Upper lobe of right lung (tissue), 1 donor: ENCODE results near the gene PNMA1. TPM values are rescaled to one million over a fixed set of nuclear protein-coding genes. Genes with fewer than 3 reads are reported as not detected.

Experiments used
- ATAC-seq: fragments of 200-7000 bp; cut with Tn5 transposase; one replicate; pipeline ENCODE4 v1.9.1; 2020; ENCODE audit warnings: mild to moderate bottlenecking, moderate library complexity
- DNase-seq: peaks from one replicate; pipeline ENCODE4 v3.0.0-alpha.2; 2020
- H3K27ac ChIP-seq: fragments of 200-600 bp; one replicate; pipeline ENCODE4 v1.8.0; 2022
- H3K27me3 ChIP-seq: fragments of 200-600 bp; one replicate; pipeline ENCODE4 v1.8.0; 2022; ENCODE audit warnings: mild to moderate bottlenecking
- H3K36me3 ChIP-seq: fragments of 200-600 bp; one replicate; pipeline ENCODE4 v1.8.0; 2022
- H3K4me1 ChIP-seq: fragments of 200-600 bp; one replicate; pipeline ENCODE4 v1.8.0; 2022
- H3K4me3 ChIP-seq: fragments of 200-600 bp; one replicate; pipeline ENCODE4 v1.8.0; 2022; ENCODE audit warnings: mild to moderate bottlenecking
- H3K9me3 ChIP-seq: fragments of 200-600 bp; one replicate; pipeline ENCODE4 v1.8.0; 2022
- CTCF ChIP-seq: fragments of 200-600 bp; IDR thresholded peaks from one replicate; pipeline ENCODE4 v1.8.0; 2022; ENCODE audit warnings: antibody characterized with exemption
- intact Hi-C: fragments of 100-400 bp; cut with DNase I; formaldehyde crosslinking; loops from one replicate; pipeline ENCODE4 v1.11.0; 2022
- total RNA-seq: library from RNA; stranded (reverse); fragmentation: NEBNext Ultra II Directional; extraction: Animal tissue kit (Norgen Biotek cat#: 25700); gene quantifications from one replicate; pipeline ENCODE4 v1.2.1, GENCODE V29; 2021
- donor health status: DM: no; HTN: yes; CAD: no; lungs with severe emphysema.

The PNMA1 gene
- total RNA-seq, 1 donor from 2014 or later = 22.0 TPM

GRCh38 chr14:73746520-73747378 lies 32.6 kb upstream of the PNMA1 start:
- peak; percentile 20 for TF ChIP-seq CTCF
- no peak for DNase-seq
- H3K27me3 ChIP-seq = no peaks in the 10 kb centered on the region
- ATAC-seq = no peak
- no peaks in the 10 kb centered on the region for H3K36me3 ChIP-seq
- intact Hi-C loops = no loop called here
- H3K9me3 ChIP-seq = no peaks in the 10 kb centered on the region
- H3K4me1 ChIP-seq = peaks cover 98% of the 10 kb centered on the region
- no peak overlapping the region for H3K4me3 ChIP-seq
- peak overlapping the region; percentile 89 for H3K27ac ChIP-seq

- DNase-seq (no peak), ATAC-seq (no peak)
- Histone ChIP-seq H3K27me3 (no peaks in the 10 kb centered on the region), H3K4me1 (peaks cover 98% of the 10 kb centered on the region), H3K4me3 (no peak overlapping the region), H3K36me3 (no peaks in the 10 kb centered on the region), H3K27ac (peak overlapping the region; percentile 89), H3K9me3 (no peaks in the 10 kb centered on the region)
- intact Hi-C loops = no loop called here
- no peak for TF ChIP-seq CTCF
Measured at GRCh38 chr14:73745571-73746519, 31.7 kb upstream of the PNMA1 start.

- peak; percentile 77 for DNase-seq
- no peaks in the 10 kb centered on the region for H3K9me3 ChIP-seq
- no peak overlapping the region for H3K4me3 ChIP-seq
- intact Hi-C loops = no loop called here
- H3K36me3 ChIP-seq = no peaks in the 10 kb centered on the region
- H3K27ac ChIP-seq = peak overlapping the region; percentile 89
- peak; percentile 56 for ATAC-seq
- no peaks in the 10 kb centered on the region for H3K27me3 ChIP-seq
- peaks cover 98% of the 10 kb centered on the region for H3K4me1 ChIP-seq
- TF ChIP-seq CTCF = no peak
Measured at GRCh38 chr14:73744874-73745529, 30.8 kb upstream of the PNMA1 start.

GRCh38 chr14:73744175-73744867 lies 30.1 kb upstream of the PNMA1 start:
- Histone ChIP-seq H3K9me3 (no peaks in the 10 kb centered on the region), H3K27ac (peak overlapping the region; percentile 89), H3K4me3 (no peak overlapping the region), H3K36me3 (peaks cover 6% of the 10 kb centered on the region), H3K27me3 (no peaks in the 10 kb centered on the region), H3K4me1 (peaks cover 98% of the 10 kb centered on the region)
- DNase-seq (no peak), ATAC-seq (no peak)
- intact Hi-C loops = no loop called here
- TF ChIP-seq CTCF = no peak

GRCh38 chr14:73743431-73743931 lies 29.3 kb upstream of the PNMA1 start:
- no peak for TF ChIP-seq CTCF
- Histone ChIP-seq H3K4me1 (peaks cover 94% of the 10 kb centered on the region), H3K36me3 (peaks cover 15% of the 10 kb centered on the region), H3K27ac (peak overlapping the region; percentile 89), H3K4me3 (no peak overlapping the region), H3K9me3 (no peaks in the 10 kb centered on the region), H3K27me3 (no peaks in the 10 kb centered on the region)
- ATAC-seq (peak; percentile 28), DNase-seq (no peak)
- intact Hi-C loops = no loop called here
